ENCODE measurements around the gene FAM151B. TPM values are rescaled to one million over a fixed set of nuclear protein-coding genes. Genes with fewer than 3 reads are reported as not detected.

The FAM151B gene
- total and polyA plus RNA-seq, 2 of the 8 experiments (the other 6 are each of a cell fraction or from before 2014, with no cell fraction given) = 0.62 to 1.1 TPM

GRCh38 chr5:80555099-80555498 lies 67.2 kb downstream of the FAM151B start:
- Histone ChIP-seq H3K27ac (ENCODE audit: low read depth, low read length) (no peak overlapping the region), H3K36me3 (ENCODE audit: control insufficient read depth in 2 of 4, insufficient read depth in 4 of 4, low read length in 3 of 4) (no peaks in the 10 kb centered on the region), H4K91ac (replicated peaks; ENCODE audit: insufficient read length, low read length) (no peak overlapping the region), H3K4ac (replicated peaks; ENCODE audit: insufficient read length, low read depth, low read length) (no peak overlapping the region), H2BK15ac (ENCODE audit: low read length) (no peak overlapping the region), H3K56ac (replicated peaks; ENCODE audit: insufficient read length, low read depth, low read length) (no peak overlapping the region), H3K4me1 (replicated peaks in 1 of 4; ENCODE audit: control insufficient read depth in 3 of 4, insufficient read depth in 4 of 4, low read length in 3 of 4) (peaks cover 0 to 11% (median 4%) of the 10 kb centered on the region in 4 experiments; a peak in 3 of 7 replicates), H3K79me2 (ENCODE audit: control insufficient read depth in 1 of 2, insufficient read depth in 2 of 2, low read length in 2 of 2) (no peaks in the 10 kb centered on the region), H3K4me3 (ENCODE audit: extremely low read depth in 1 of 4, insufficient read depth in 2 of 4, low read depth in 3 of 4, low read length in 4 of 4) (no peak overlapping the region), H3K14ac (ENCODE audit: insufficient read length) (no peak overlapping the region), H2BK20ac (ENCODE audit: low read length) (no peak overlapping the region), H2BK5ac (ENCODE audit: low read depth, low read length) (no peak overlapping the region), H3K4me2 (ENCODE audit: insufficient read depth in 1 of 2, low read depth in 2 of 2, low read length in 2 of 2) (peak overlapping the region; percentile 1 to 38; a peak in 2 of 4 replicates), H2AFZ (ENCODE audit: low read length) (no peak overlapping the region), H2BK120ac (replicated peaks; ENCODE audit: low read depth, low read length) (no peak overlapping the region), H3K23me2 (ENCODE audit: low read depth, low read length) (no peaks in the 10 kb centered on the region), H4K5ac (ENCODE audit: insufficient read length, low read depth, low read length) (no peak overlapping the region), H3K27me3 (replicated peaks in 1 of 4; ENCODE audit: control insufficient read depth in 3 of 4, extremely low read depth in 1 of 4, insufficient read depth in 3 of 4, low read length in 3 of 4) (no peaks in the 10 kb centered on the region), H3K9me3 (ENCODE audit: insufficient read depth in 2 of 2, low read depth in 1 of 2, low read length in 1 of 2) (no peaks in the 10 kb centered on the region), H4K8ac (ENCODE audit: extremely low read depth, insufficient read depth, low read length) (no peak overlapping the region), H3K18ac (ENCODE audit: extremely low read depth, low read length) (no peak overlapping the region), H3K79me1 (ENCODE audit: low read depth, low read length) (no peaks in the 10 kb centered on the region), H2AK5ac (ENCODE audit: low read depth, low read length) (no peak overlapping the region), H3K23ac (ENCODE audit: insufficient read length) (no peak overlapping the region), H4K20me1 (replicated peaks in 1 of 2; ENCODE audit: control insufficient read depth in 1 of 2, insufficient read depth in 2 of 2, low read length in 2 of 2) (no peaks in the 10 kb centered on the region), H3K9ac (replicated peaks in 1 of 4; ENCODE audit: extremely low read depth in 1 of 4, low read depth in 3 of 4, low read length in 3 of 4) (no peak overlapping the region), H2BK12ac (ENCODE audit: low read depth, low read length) (no peak overlapping the region)
- DNase-seq (ENCODE audit: low read depth in 1 of 2, low spot score in 2 of 2) (no peak), FAIRE-seq (no peak)
- CTCF ChIA-PET (ENCODE audit: partially characterized antibody) = interaction anchor here (1.4 kb wide), 1 partner anchor 74 kb away, joined by 3 read pairs; no protein-coding TSS in a partner anchor
- POLR2A ChIA-PET (ENCODE audit: partially characterized antibody) = no interaction called here
- WGBS, 2 experiments (ENCODE audit: extremely low coverage in 1 of 2, insufficient coverage in 1 of 2, insufficient read length in 1 of 2, insufficient replicate concordance in 2 of 2, low coverage in 1 of 2, low lambda C conversion rate in 2 of 2, missing lambda C conversion rate in 1 of 2) = 87% methylated on average over 4 of the region's 4 CpGs; no CpG with 5 or more reads in 1 of the 2 experiments
- TF ChIP-seq BACH1 (IDR thresholded peaks at IDR 0.05; ENCODE audit: low read length) (no peak), TCF12 (IDR thresholded peaks at IDR 0.05; ENCODE audit: low read depth, low read length) (no peak), FOSL1 (IDR thresholded peaks at IDR 0.05; ENCODE audit: insufficient read depth, low read depth, low read length) (no peak)
